BJ (cell line): Measurements from ENCODE around the gene IER5L. TPM values are rescaled to one million over a fixed set of nuclear protein-coding genes. Genes with fewer than 3 reads are reported as not detected.
A peak's percentile ranks its signal among the peaks of the same experiment; 100 is the strongest.

Source experiments
- CTCF ChIA-PET: fragments of 350-600 bp; formaldehyde crosslinking; extraction: SDS; loops from one replicate; lab custom pipeline; 2021; ENCODE audit warnings: antibody characterized with exemption, inconsistent platforms; lab: Yijun Ruan, JAX
- POLR2A ChIA-PET: fragments of 300-600 bp; sonication (Branson Sonifier 250); formaldehyde crosslinking; extraction: SDS; loops from one replicate; lab custom pipeline; 2021; ENCODE audit warnings: antibody characterized with exemption; lab: Charles Lee
- DNase-seq: peaks from one replicate; pipeline ENCODE4 v3.0.0-alpha.2; 2011; ENCODE audit warnings: low read depth
- H3K27me3 ChIP-seq: 2 replicates; pipeline ENCODE4 v1.6.0; 2011; ENCODE audit warnings: low read length; ENCODE audit not compliant: control insufficient read depth, insufficient read depth
- H3K36me3 ChIP-seq: 2 replicates; pipeline ENCODE4 v1.5.1; 2011; ENCODE audit warnings: low read length; ENCODE audit not compliant: control insufficient read depth, insufficient read depth
- H3K4me3 ChIP-seq: 2 replicates; pipeline ENCODE4 v1.5.1; 2011; ENCODE audit warnings: low read depth, mild to moderate bottlenecking, control low read depth, low read length
- polyA plus RNA-seq: library from polyadenylated mRNA; depleted of rRNA; stranded (reverse); fragments of >200 nt; gene quantifications from 2 replicates; pipeline ENCODE4 v1.2.3, GENCODE V29; 2011
- TF ChIP-seq, protein P1 (sequence below): IDR thresholded peaks from 2 replicates; pipeline ENCODE4 v1.5.1; 2011; ENCODE audit warnings: low read depth, mild to moderate bottlenecking, control low read depth, inconsistent platforms, low read length, moderate library complexity; ENCODE audit not compliant: insufficient read depth

The IER5L gene
- polyA plus RNA-seq, 1 experiment, result 8.7 TPM

DNA sequence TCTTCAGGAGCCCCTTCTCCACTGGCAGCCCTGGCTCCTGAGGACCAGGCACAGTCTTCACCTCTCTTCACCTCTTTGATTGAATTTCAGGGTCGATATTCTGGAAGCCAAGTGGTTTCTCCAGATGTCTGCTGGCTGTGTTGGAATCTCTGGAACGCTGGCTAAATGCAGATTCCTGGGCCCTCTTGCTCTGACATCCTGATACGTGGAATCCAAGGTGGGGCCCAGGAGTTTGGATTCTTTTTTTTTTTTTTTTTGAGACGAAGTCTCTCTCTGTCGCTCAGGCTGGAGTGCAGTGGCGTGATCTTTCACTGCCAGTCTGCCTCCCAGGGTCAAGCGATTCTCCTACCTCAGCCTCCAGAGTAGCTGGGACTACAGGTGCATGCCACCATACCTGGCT is 26.8 kb upstream of the IER5L start:
- TF ChIP-seq, protein P1, sequence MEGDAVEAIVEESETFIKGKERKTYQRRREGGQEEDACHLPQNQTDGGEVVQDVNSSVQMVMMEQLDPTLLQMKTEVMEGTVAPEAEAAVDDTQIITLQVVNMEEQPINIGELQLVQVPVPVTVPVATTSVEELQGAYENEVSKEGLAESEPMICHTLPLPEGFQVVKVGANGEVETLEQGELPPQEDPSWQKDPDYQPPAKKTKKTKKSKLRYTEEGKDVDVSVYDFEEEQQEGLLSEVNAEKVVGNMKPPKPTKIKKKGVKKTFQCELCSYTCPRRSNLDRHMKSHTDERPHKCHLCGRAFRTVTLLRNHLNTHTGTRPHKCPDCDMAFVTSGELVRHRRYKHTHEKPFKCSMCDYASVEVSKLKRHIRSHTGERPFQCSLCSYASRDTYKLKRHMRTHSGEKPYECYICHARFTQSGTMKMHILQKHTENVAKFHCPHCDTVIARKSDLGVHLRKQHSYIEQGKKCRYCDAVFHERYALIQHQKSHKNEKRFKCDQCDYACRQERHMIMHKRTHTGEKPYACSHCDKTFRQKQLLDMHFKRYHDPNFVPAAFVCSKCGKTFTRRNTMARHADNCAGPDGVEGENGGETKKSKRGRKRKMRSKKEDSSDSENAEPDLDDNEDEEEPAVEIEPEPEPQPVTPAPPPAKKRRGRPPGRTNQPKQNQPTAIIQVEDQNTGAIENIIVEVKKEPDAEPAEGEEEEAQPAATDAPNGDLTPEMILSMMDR, result no peak
- Histone ChIP-seq H3K4me3 (no peak overlapping the region), H3K27me3 (no peaks in the 10 kb centered on the region), H3K36me3 (no peaks in the 10 kb centered on the region)
- ChIA-PET POLR2A (no interaction called here), CTCF (interaction anchor here (0.8 to 1.1 kb wide), 2 partner anchors 10 to 277 kb away, joined by 3 read pairs; no protein-coding TSS in a partner anchor)
- DNase-seq, result no peak

DNA sequence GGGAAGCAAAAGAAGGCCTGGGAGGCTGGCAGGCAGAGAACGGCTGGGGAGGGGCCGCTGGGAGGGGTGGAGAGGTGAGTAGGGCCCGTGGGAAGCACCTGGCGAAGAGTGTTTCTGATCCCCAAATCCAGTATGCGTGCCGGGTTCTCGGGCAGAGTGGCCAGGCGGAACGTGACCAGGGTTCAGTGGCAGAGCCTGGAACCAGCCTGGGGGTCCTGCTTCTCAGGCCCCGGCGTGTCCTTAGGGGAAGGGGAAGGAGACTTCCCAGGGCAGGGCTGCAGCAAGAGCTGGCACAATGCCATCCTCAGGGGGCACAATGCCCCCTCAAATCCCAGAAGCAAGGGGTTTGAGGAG is 25.5 kb upstream of the IER5L start:
- CTCF ChIA-PET, result interaction anchor here (1.1 kb wide), 1 partner anchor 11 kb away, joined by 3 read pairs; no protein-coding TSS in a partner anchor
- no peaks in the 10 kb centered on the region for H3K36me3 ChIP-seq
- H3K27me3 ChIP-seq, result no peaks in the 10 kb centered on the region
- H3K4me3 ChIP-seq, result peak overlapping the region; percentile 52
- POLR2A ChIA-PET, result no interaction called here
- DNase-seq, result no peak
- TF ChIP-seq, protein P1, result no peak

DNA sequence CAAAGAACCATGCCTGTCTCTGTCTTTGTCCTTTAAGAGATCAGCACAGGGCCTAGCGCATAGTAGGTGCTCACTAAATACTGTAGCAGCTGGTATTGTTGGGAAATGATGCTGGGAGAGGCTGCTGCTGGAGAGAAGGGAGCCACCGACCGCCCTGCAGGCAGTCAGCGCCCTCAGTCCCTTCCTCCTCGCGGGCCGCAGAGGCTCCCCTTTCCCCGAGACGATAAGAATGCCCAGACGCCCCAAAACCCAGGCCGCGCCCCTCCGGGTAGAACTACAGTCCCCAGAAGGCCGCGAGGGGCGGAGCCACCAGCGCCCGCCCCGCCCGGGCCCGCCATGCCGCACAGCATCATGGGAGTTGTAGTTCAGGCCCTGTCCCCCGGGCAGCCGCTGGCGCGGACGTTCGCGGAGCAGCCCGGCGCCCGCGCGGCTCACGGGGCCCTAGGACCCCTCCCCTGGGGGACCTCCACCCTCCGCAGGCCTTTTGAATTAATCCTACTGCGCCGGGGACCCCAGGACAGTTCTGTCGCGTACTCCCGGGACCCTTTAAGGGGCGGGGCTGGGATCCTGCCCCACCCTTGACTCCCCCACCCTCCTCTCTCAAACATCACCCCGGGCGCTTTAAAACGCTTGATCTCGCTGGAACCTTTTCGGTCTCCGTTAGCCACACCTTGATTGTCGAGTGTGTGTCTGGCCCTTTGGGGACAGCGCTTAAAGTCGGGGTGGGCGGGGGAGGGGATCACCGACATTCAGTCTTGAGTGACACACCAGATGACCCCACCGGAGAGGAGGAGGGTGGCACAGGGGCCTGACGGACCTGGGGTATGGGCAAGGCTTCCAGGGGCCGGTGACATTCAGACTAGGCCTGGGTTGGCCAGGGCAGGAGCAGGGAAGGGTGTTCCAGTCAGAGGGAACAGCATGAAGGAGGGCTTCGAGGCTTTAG is 24.8 kb upstream of the IER5L start:
- Histone ChIP-seq H3K4me3 (peak overlapping the region; percentile 52), H3K36me3 (no peaks in the 10 kb centered on the region), H3K27me3 (no peaks in the 10 kb centered on the region)
- no peak for DNase-seq
- TF ChIP-seq, protein P1, result no peak
- CTCF ChIA-PET, result no interaction called here
- POLR2A ChIA-PET, result no interaction called here

DNA sequence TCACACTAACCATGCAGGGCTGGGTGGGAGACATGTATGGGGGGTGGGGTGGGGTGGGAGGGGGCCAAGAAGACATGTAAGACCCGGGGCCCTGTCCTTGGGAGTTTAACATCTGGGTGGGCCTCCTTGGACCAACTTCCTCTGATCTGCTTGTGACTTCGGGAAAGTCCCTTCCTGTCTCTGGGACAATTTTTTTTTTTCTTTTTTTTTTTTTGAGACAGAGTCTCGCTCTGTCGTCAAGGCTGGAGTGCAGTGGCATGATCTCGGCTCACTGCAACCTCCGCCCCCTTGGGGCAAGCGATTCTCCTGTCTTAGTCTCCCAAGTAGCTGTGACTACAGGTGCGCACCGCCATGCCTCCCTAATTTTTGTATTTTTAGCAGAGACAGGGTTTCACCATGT is 23.8 kb upstream of the IER5L start:
- DNase-seq, result no peak
- ChIA-PET POLR2A (no interaction called here), CTCF (no interaction called here)
- H3K27me3 ChIP-seq, result no peaks in the 10 kb centered on the region
- TF ChIP-seq, protein P1, result no peak
- H3K4me3 ChIP-seq, result no peak overlapping the region
- H3K36me3 ChIP-seq, result no peaks in the 10 kb centered on the region

DNA sequence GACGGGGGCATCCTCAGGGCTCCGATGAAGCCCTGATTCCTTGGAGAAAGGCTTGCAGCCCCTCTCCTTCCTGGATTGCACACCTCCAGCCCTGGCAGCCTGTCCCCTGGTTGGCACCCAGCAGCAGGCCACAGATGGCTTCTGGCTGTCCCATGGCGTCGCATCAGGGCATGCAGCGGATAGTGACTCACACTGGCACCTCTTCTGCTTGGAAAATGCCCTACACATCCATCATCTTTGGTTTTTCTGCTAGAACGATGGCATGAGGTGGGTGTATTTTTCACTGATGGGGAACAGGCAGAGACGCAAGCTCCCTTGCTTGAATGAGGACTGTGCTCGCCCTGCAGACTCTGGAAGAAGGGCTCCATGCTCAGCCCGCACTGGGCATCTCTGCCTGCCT is 23.2 kb upstream of the IER5L start:
- Histone ChIP-seq H3K4me3 (no peak overlapping the region), H3K27me3 (no peaks in the 10 kb centered on the region), H3K36me3 (no peaks in the 10 kb centered on the region)
- no peak for DNase-seq
- TF ChIP-seq, protein P1, result no peak
- ChIA-PET POLR2A (no interaction called here), CTCF (interaction anchor here (1.2 kb wide), 1 partner anchor 19 kb away, joined by 3 read pairs; no protein-coding TSS in a partner anchor)
